Mucosa of rectum (tissue), 2 donors: ENCODE measurements around the gene OVAAL.

Experiments
- H3K27ac ChIP-seq, 2 donors: one replicate each; pipeline ENCODE4 v1.7.0; 2013; ENCODE audit warnings: inconsistent platforms in 2 of 2, low read depth in 2 of 2, low read length in 2 of 2
- H3K27me3 ChIP-seq, 2 donors: one replicate each; pipeline ENCODE4 v1.7.0; 2013; ENCODE audit warnings: low read length in 2 of 2; ENCODE audit not compliant: control insufficient read depth in 2 of 2, insufficient read depth in 2 of 2
- H3K36me3 ChIP-seq, 2 donors: one replicate each; pipeline ENCODE4 v1.7.0; 2013; ENCODE audit warnings: low read length in 2 of 2; ENCODE audit not compliant: control insufficient read depth in 2 of 2, insufficient read depth in 2 of 2
- H3K4me1 ChIP-seq, 2 donors: one replicate each; pipeline ENCODE4 v1.7.0; 2013; ENCODE audit warnings: low read length in 2 of 2, mild to moderate bottlenecking in 1 of 2; ENCODE audit not compliant: control insufficient read depth in 2 of 2, insufficient read depth in 2 of 2
- H3K4me3 ChIP-seq, 2 donors: one replicate each; pipeline ENCODE4 v1.7.0; 2013; ENCODE audit warnings: low read length in 2 of 2
- H3K9ac ChIP-seq, 2 donors: one replicate each; pipeline ENCODE4 v1.7.0; 2013; ENCODE audit warnings: low read length in 2 of 2, low read depth in 1 of 2, mild to moderate bottlenecking in 1 of 2
- H3K9me3 ChIP-seq, 2 donors: one replicate each; pipeline ENCODE4 v1.7.0; 2013; ENCODE audit warnings: low read length in 2 of 2; ENCODE audit not compliant: control insufficient read depth in 2 of 2
- donor health status: healthy.
- donor health status: Normal muscosa, but diverticular disease.

The OVAAL gene

GRCh38 chr1:180525715-180526039 lies 33.1 kb upstream of the OVAAL start:
- no peak overlapping the region for H3K27ac ChIP-seq
- no peaks in the 10 kb centered on the region for H3K36me3 ChIP-seq
- no peaks in the 10 kb centered on the region for H3K9me3 ChIP-seq
- no peak overlapping the region for H3K4me3 ChIP-seq
- H3K27me3 ChIP-seq: peaks cover 0 to 3% of the 10 kb centered on the region in 2 donors
- H3K9ac ChIP-seq: no peak overlapping the region
- peaks cover 0 to 5% of the 10 kb centered on the region in 2 donors for H3K4me1 ChIP-seq

- Histone ChIP-seq H3K9me3 (no peaks in the 10 kb centered on the region), H3K36me3 (no peaks in the 10 kb centered on the region), H3K4me1 (peaks cover 0 to 5% of the 10 kb centered on the region in 2 donors)
Observed at GRCh38 chr1:180527101-180527669, 31.6 kb upstream of the OVAAL start.

DNA sequence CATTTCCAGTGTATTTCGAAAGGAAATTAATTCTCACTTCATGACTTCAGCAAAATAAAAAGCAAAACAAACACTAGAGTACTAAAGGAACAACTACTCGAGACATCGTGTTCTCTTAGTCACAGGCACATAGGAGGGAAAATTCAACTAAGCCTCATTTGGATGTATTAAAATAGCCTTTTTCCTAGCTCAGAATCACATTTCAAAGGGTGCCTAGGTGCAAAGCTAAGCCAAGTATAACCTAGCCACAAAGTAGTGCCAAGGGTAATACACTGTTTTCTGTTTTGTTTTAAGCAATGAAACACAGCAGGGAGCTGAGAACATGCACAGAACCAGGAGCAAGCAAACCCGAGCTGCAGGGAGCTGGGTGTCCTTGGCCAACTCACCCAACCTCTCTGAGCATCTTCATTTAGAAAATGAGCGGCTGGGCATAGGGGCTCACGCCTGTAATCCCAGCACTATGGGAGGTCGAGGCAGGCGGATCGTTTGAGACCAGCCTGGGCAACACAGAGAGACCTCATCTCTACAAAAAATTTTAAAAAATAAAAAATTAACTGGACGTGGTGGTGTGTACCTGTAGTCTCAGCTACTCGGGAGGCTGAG lies 29.8 kb upstream of the OVAAL start:
- Histone ChIP-seq H3K9me3 (no peaks in the 10 kb centered on the region), H3K4me1 (peaks cover 0 to 5% of the 10 kb centered on the region in 2 donors), H3K4me3 (no peak overlapping the region), H3K9ac (no peak overlapping the region), H3K27ac (no peak overlapping the region), H3K27me3 (peaks cover 0 to 3% of the 10 kb centered on the region in 2 donors), H3K36me3 (no peaks in the 10 kb centered on the region)

More at GRCh38 chr1:180527101-180527669, 31.6 kb upstream of the OVAAL start:
- no peak overlapping the region for H3K9ac ChIP-seq
- H3K27me3 ChIP-seq: peaks cover 0 to 3% of the 10 kb centered on the region in 2 donors
- no peak overlapping the region for H3K27ac ChIP-seq
- H3K4me3 ChIP-seq: no peak overlapping the region

GRCh38 chr1:180530501-180530900 lies 28.3 kb upstream of the OVAAL start:
- Histone ChIP-seq H3K4me3 (no peak overlapping the region), H3K4me1 (peaks cover 0 to 5% of the 10 kb centered on the region in 2 donors), H3K36me3 (no peaks in the 10 kb centered on the region), H3K27me3 (no peaks in the 10 kb centered on the region), H3K27ac (no peak overlapping the region), H3K9me3 (no peaks in the 10 kb centered on the region), H3K9ac (no peak overlapping the region)

DNA sequence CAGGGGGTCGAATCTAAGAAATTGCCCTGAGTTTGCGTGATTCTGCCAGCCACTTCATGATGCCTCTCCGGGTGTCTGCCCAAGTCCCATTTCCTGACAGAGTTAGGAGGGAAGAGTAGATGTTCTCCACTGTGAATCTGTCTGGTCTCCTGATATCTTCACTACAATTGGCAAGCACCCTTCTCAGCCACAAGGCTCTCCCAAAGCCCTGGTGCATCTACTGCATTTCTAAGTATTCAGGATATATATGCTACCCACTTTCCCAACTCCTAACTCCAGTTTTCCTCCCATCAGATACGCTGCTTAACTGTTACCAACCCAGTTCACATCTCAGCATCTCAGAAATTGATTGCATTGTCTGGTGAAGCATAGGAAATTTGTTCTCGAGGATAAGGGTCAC lies 25.9 kb upstream of the OVAAL start:
- Histone ChIP-seq H3K9me3 (no peaks in the 10 kb centered on the region), H3K27me3 (no peaks in the 10 kb centered on the region), H3K27ac (no peak overlapping the region), H3K4me1 (peaks cover 0 to 5% of the 10 kb centered on the region in 2 donors), H3K36me3 (no peaks in the 10 kb centered on the region), H3K9ac (no peak overlapping the region), H3K4me3 (no peak overlapping the region)

DNA sequence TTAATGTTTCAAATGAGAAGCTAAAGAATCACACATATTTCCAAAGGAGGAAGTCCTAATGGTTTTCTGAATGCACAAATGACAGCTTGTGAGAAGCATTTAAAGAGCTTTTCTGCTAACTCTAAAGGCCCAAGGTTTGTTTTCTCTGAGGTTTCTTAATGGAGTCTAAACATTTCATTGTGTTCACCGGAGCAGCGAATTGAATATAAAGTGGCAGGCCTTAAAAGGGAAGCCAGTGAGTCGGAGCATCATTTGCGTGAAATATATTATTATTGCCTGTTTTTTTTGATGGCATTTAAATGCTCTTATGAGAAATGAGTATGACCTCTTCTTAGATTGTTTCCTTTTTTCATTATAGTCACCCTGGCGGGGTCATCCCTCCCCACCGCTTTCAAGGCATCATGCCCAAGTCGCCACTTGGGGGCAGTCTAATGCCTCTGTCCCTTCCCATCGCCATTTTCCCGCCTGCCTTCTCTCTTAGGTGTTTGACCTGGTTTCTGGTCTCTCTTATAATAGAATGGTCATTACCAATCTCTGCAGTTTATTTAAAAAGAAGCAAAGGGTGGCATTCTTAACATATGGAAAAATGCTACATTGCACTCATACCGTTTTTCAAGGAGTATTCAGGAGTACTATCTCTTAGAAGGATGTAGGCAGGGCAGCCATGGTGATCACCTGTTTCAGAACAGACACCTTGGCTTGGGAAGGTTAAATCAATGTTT lies 25.3 kb upstream of the OVAAL start:
- H3K4me1 ChIP-seq: peaks cover 0 to 5% of the 10 kb centered on the region in 2 donors
- H3K9ac ChIP-seq: no peak overlapping the region
- no peaks in the 10 kb centered on the region for H3K9me3 ChIP-seq
- no peak overlapping the region for H3K27ac ChIP-seq
- H3K27me3 ChIP-seq: no peaks in the 10 kb centered on the region
- H3K4me3 ChIP-seq: no peak overlapping the region
- H3K36me3 ChIP-seq: no peaks in the 10 kb centered on the region

- Histone ChIP-seq H3K9me3 (no peaks in the 10 kb centered on the region), H3K4me1 (peaks cover 0 to 5% of the 10 kb centered on the region in 2 donors), H3K27me3 (no peaks in the 10 kb centered on the region), H3K9ac (no peak overlapping the region), H3K27ac (no peak overlapping the region), H3K36me3 (no peaks in the 10 kb centered on the region), H3K4me3 (no peak overlapping the region)
Observed at GRCh38 chr1:180534214-180534613, 24.6 kb upstream of the OVAAL start.

DNA sequence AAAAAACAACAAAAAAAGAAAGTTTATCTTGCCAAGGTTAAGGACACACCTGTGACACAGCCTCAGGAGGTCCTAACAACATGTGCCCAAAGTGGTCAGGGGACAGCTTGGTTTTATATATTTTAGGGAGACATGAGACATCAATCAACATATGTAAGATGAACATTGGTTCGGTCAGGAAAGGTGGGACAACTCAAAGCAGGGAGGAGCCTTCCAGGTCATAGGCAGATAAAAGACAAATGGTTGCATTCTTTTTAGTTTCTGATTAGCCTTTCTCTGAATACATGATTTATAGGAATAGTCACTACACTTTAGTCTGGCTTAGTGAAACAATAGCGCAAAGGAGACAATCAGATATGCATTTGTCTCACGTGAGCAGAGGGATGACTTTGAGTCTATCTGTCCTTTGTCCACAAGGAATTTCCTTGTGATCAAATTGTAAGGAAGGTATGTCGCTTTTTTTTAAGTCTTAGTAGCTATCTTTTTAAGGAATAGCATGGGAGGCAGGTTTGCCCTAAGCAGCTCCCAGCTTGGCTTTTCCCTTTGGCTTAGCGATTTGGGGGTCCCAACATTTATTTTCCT lies 23.3 kb upstream of the OVAAL start:
- H3K27ac ChIP-seq: no peak overlapping the region
- no peaks in the 10 kb centered on the region for H3K36me3 ChIP-seq
- H3K9ac ChIP-seq: no peak overlapping the region
- no peak overlapping the region for H3K4me3 ChIP-seq
- no peaks in the 10 kb centered on the region for H3K27me3 ChIP-seq
- no peaks in the 10 kb centered on the region for H3K4me1 ChIP-seq
- H3K9me3 ChIP-seq: no peaks in the 10 kb centered on the region

DNA sequence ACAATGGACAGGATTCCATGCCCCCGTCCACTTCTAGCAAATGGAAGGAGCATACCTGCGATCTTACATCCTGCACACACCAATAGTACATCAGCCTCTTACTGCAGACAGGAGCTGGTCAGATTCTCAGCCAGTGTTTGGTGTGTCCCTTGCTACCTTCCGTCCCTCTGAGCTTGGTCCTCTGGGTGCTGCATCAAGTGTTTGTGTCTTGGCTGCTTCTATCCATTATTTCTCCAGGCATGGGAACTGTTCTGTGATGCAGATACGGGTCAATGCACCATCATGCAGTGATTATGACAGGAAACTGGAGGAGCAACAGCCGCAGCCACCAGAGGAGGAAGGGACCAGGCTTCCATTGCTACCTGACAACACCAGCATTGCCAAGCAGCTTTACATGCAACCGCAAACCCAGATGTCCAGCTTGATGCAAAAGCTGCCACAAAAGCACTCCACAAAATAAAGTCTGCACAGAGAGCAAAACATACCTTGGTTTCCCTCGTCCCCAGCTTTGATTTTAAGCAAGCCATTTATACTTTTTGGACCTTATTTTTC lies 21.9 kb upstream of the OVAAL start:
- no peaks in the 10 kb centered on the region for H3K4me1 ChIP-seq
- no peaks in the 10 kb centered on the region for H3K27me3 ChIP-seq
- no peak overlapping the region for H3K9ac ChIP-seq
- no peaks in the 10 kb centered on the region for H3K36me3 ChIP-seq
- no peak overlapping the region for H3K4me3 ChIP-seq
- H3K9me3 ChIP-seq: no peaks in the 10 kb centered on the region
- no peak overlapping the region for H3K27ac ChIP-seq

GRCh38 chr1:180539136-180539535 lies 19.6 kb upstream of the OVAAL start:
- Histone ChIP-seq H3K4me3 (no peak overlapping the region), H3K4me1 (no peaks in the 10 kb centered on the region)

More at GRCh38 chr1:180539136-180539535, 19.6 kb upstream of the OVAAL start:
- Histone ChIP-seq H3K27ac (no peak overlapping the region), H3K9ac (no peak overlapping the region), H3K9me3 (no peaks in the 10 kb centered on the region), H3K36me3 (no peaks in the 10 kb centered on the region), H3K27me3 (no peaks in the 10 kb centered on the region)
